Measurements from ENCODE around the gene TCEA3.

DNA sequence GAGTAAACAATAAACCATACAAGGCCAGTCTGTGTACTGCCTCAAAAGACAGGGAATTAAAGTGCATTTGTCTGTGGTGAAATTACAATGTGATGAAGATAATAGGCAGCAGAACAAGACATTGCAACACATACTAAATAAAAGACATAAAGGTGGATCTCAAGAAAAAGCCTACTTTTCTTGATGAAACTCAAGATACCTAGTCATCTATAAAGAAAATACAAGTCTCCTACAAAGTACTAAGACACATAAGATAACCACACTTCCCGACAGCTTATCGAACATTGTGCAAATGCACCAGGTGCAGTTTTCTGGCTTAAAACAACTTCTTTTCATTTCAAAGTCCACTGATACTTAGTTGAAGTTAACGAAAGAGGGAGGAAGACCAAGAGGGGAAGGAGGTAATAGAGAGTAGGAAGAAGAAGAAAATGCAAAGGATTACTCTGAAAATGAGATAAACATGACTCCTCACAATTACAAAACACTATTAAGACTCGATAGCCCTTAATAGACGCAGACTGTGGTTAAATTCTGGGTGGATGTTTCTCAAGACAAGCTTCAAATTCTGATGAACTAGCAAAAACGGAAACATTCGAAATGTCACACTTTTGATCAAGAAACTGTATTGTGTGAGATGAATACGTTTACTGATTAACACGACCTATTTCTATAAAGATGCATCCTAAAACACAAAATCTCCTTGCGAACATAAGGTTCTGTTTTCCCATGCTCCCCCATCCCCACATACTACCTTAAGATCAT is 82.4 kb downstream of the TCEA3 start:
- TF ChIP-seq POLR2A (IDR thresholded peaks at IDR 0.05): no peak
- no peak for TF ChIP-seq CTCF (IDR thresholded peaks at IDR 0.05)

Measured in body of pancreas (tissue), 4 donors.